Endothelial cell of umbilical vein (primary cell): ENCODE results near the gene PRKAG2.

Experiments used
- CTCF ChIP-seq, 2 donors: IDR thresholded peaks; 1 replicate in 1 of 2; 2 replicates in 1 of 2; pipeline ENCODE4 v1.5.1; 2011; ENCODE audit warnings: low read length in 2 of 2, mild to moderate bottlenecking in 2 of 2, moderate library complexity in 2 of 2, control low read depth in 1 of 2, inconsistent platforms in 1 of 2, low read depth in 1 of 2; ENCODE audit not compliant: insufficient read depth in 1 of 2; ENCODE audit errors: extremely low read depth in 1 of 2
- EZH2 ChIP-seq: IDR thresholded peaks from 2 replicates; pipeline ENCODE4 v1.6.1; 2012; ENCODE audit warnings: borderline replicate concordance, low read depth, mild to moderate bottlenecking, moderate library complexity, low read length, inconsistent platforms; ENCODE audit not compliant: severe bottlenecking
- MAX ChIP-seq: IDR thresholded peaks from 2 replicates; pipeline ENCODE4 v1.6.1; 2011; ENCODE audit not compliant: insufficient read depth, insufficient read length
- POLR2A ChIP-seq: IDR thresholded peaks from 2 replicates; pipeline ENCODE4 v1.6.1; 2012; ENCODE audit warnings: low read depth, mild to moderate bottlenecking, control low read depth, low read length
- POLR2AphosphoS5 ChIP-seq: IDR thresholded peaks from 2 replicates; pipeline ENCODE4 v1.6.1; 2012; ENCODE audit warnings: low read depth, mild to moderate bottlenecking, control low read depth, low read length, moderate library complexity; ENCODE audit not compliant: insufficient read depth

- no peak for TF ChIP-seq CTCF (IDR thresholded peaks at IDR 0.05; ENCODE audit: extremely low read depth in 1 of 2, insufficient read depth in 1 of 2, low read depth in 1 of 2, low read length in 2 of 2)
- no peak for TF ChIP-seq POLR2AphosphoS5
- no peak for TF ChIP-seq POLR2A
- no peak for TF ChIP-seq MAX
- TF ChIP-seq EZH2 = no peak
Measured at GRCh38 chr7:151813445-151813844, 63.5 kb downstream of the PRKAG2 start.
